ENCODE data around the gene LTBP1. TPM values are rescaled to one million over a fixed set of nuclear protein-coding genes. Genes with fewer than 3 reads are reported as not detected.

The LTBP1 gene
- total and polyA plus RNA-seq, 2 experiments from 2014 or later = 216 to 509 TPM

DNA sequence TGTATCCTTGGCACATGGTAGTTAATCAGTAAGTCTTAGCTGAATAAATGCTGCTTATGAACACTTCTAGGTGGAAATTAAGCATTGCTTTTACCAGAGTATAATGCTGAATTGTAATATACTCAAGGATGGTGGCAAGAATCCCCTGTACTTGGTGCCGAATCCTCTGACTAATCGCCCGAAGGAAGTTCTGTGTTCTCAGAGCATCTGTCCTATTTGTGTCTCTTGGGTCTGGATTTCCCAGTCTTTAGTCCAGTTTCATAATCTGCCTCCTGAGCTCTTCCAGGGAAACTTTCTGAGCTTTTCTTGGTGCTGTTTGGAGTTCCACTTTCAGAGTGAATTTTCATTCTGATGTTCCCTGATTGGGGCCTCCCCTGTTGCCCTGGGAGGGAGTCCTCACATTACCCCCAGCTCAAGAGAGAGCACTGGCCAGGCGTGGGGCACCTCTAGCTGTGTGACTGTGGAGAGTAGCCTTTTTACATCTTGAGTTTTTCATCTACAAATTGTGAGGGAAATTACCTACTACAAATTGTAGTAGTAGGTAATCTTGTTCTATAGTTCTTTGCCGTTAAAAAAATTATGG, 144.9 kb downstream of the LTBP1 start:
- DNase-seq (ENCODE audit: low read depth in 1 of 2, low spot score in 1 of 2) = peak in 1 of 2 donors; percentile 12
- H3K27ac ChIP-seq = peak overlapping the region; percentile 59
- no peak overlapping the region for H3K4me3 ChIP-seq
- TF ChIP-seq, protein P1, sequence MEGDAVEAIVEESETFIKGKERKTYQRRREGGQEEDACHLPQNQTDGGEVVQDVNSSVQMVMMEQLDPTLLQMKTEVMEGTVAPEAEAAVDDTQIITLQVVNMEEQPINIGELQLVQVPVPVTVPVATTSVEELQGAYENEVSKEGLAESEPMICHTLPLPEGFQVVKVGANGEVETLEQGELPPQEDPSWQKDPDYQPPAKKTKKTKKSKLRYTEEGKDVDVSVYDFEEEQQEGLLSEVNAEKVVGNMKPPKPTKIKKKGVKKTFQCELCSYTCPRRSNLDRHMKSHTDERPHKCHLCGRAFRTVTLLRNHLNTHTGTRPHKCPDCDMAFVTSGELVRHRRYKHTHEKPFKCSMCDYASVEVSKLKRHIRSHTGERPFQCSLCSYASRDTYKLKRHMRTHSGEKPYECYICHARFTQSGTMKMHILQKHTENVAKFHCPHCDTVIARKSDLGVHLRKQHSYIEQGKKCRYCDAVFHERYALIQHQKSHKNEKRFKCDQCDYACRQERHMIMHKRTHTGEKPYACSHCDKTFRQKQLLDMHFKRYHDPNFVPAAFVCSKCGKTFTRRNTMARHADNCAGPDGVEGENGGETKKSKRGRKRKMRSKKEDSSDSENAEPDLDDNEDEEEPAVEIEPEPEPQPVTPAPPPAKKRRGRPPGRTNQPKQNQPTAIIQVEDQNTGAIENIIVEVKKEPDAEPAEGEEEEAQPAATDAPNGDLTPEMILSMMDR (IDR thresholded peaks at IDR 0.05; ENCODE audit: low read depth, low read length) = no peak
- no peaks in the 10 kb centered on the region for H3K36me3 ChIP-seq
- no peaks in the 10 kb centered on the region for H3K9me3 ChIP-seq (ENCODE audit: low read depth)
- H3K27me3 ChIP-seq = no peaks in the 10 kb centered on the region
- H3K4me1 ChIP-seq (ENCODE audit: low read depth) = peaks cover 13% of the 10 kb centered on the region

DNA sequence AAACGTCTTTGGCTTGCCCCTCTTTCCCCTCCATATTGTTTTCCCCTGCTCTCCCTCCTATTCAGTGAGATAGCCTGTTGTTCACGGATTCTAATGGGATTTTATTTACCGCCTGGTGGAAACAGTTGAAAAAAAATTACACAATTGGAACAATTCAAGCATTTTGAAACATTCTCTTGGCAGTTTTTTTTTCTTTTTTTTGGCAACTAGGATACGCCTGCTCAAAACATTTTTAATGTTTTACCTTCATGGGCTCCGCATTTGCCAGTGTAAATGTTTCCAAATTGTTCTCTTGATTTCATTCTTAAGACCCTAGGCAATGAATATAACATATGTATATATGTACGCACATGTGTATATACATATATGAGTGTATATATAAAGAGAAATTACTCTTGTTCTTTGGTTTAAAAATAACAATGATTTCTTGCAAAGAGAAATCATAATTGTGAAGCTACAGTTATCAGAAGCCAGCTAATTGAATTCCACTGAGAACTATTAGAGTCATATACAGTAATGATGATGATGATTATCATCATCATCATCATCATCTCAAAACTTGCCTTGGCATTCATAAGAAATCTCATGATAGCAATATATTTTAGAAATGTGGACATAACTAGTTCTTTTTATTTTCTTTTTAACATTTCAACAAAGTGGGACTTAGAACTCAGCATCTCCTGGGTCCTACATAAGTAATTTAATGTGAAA, 146.7 kb downstream of the LTBP1 start:
- peaks cover 11% of the 10 kb centered on the region for H3K4me1 ChIP-seq (ENCODE audit: low read depth)
- H3K9me3 ChIP-seq (ENCODE audit: low read depth) = no peaks in the 10 kb centered on the region
- no peaks in the 10 kb centered on the region for H3K27me3 ChIP-seq
- DNase-seq (ENCODE audit: low read depth in 1 of 2, low spot score in 1 of 2) = no peak
- H3K27ac ChIP-seq = no peak overlapping the region
- H3K36me3 ChIP-seq = no peaks in the 10 kb centered on the region
- H3K4me3 ChIP-seq = no peak overlapping the region
- TF ChIP-seq, protein P1 (IDR thresholded peaks at IDR 0.05; ENCODE audit: low read depth, low read length) = no peak

DNA sequence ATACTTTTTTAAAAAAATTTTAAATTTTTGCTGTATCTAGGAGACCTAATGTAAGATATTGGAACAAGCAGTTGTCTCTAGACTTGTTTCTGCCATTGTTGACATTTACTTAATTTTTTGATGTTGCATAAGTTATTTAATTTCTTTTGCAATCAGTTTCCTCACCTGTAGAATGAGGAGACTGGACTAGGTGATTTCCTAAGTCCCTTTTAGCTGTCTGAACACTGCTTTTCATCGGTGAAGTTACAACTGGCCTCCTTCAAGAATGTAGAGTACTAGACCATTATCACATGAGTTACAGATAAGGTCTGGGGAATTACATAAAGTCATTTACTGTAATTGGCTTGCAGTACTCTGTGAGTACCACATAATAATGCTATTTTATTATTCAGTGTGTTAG, 147.6 kb downstream of the LTBP1 start:
- H3K9me3 ChIP-seq (ENCODE audit: low read depth) = no peaks in the 10 kb centered on the region
- no peak overlapping the region for H3K4me3 ChIP-seq
- H3K36me3 ChIP-seq = no peaks in the 10 kb centered on the region
- H3K27me3 ChIP-seq = no peaks in the 10 kb centered on the region
- H3K27ac ChIP-seq = no peak overlapping the region
- TF ChIP-seq, protein P1 (IDR thresholded peaks at IDR 0.05; ENCODE audit: low read depth, low read length) = no peak
- peak in 1 of 2 donors; percentile 41 for DNase-seq (ENCODE audit: low read depth in 1 of 2, low spot score in 1 of 2)
- peaks cover 11% of the 10 kb centered on the region for H3K4me1 ChIP-seq (ENCODE audit: low read depth)

DNA sequence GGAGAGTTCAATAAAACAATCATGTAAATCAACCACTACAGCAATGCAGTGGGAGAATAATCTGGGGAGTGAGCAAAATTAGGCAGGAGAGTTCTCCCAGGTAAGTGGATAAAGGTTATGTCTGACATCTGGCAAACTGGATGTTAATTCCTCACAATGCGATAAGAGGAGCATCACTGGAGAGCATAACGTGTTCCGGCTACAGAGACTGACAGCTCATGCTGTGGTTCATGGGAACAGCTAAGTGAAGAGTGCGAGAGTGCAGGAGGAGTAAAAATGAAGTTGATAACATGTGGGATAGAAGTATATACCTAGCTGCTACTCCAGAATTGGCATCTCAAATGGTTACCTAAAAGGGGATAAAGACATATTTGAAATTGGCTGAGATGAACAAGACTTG, 153.2 kb downstream of the LTBP1 start:
- no peaks in the 10 kb centered on the region for H3K36me3 ChIP-seq
- no peak overlapping the region for H3K4me3 ChIP-seq
- H3K9me3 ChIP-seq (ENCODE audit: low read depth) = no peaks in the 10 kb centered on the region
- no peaks in the 10 kb centered on the region for H3K27me3 ChIP-seq
- H3K4me1 ChIP-seq (ENCODE audit: low read depth) = peaks cover 29% of the 10 kb centered on the region
- TF ChIP-seq, protein P1 (IDR thresholded peaks at IDR 0.05; ENCODE audit: low read depth, low read length) = no peak
- no peak for DNase-seq (ENCODE audit: low read depth in 1 of 2, low spot score in 1 of 2)
- peak overlapping the region; percentile 14 for H3K27ac ChIP-seq

DNA sequence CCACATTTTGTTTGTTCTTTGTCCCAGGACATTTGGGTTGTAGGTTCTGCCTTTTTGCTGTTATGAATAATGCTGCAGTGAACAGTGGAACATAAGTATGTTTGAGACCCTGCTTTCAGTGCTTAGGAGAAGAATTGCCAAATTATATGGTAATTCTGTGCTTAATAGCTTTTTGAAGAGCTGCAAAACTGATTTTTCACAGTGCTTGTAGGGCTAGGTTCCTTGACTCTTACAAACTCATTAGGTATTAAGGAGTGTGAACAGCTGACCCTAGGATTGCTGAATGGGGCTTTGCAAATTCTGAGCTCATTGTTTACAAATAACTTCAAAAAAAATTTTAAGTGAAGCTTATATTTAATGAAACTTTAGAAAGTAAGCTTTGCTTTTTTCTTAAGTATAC, 154.2 kb downstream of the LTBP1 start:
- H3K9me3 ChIP-seq (ENCODE audit: low read depth) = no peaks in the 10 kb centered on the region
- H3K4me3 ChIP-seq = no peak overlapping the region
- no peak for DNase-seq (ENCODE audit: low read depth in 1 of 2, low spot score in 1 of 2)
- H3K4me1 ChIP-seq (ENCODE audit: low read depth) = peaks cover 35% of the 10 kb centered on the region
- no peak overlapping the region for H3K27ac ChIP-seq
- H3K36me3 ChIP-seq = no peaks in the 10 kb centered on the region
- TF ChIP-seq, protein P1 (IDR thresholded peaks at IDR 0.05; ENCODE audit: low read depth, low read length) = no peak
- no peaks in the 10 kb centered on the region for H3K27me3 ChIP-seq

All from cardiac muscle cell (in vitro differentiated cells and primary cell).